NCI-H446 (cell line): ENCODE measurements around the gene RAB3C.
A peak's percentile ranks its signal among the peaks of the same experiment; 100 is the strongest.

Experiments used
- DNase-seq, 2 experiments: peaks; one replicate each; lab custom pipeline; 2025; lab: John Stamatoyannopoulos, UW

The RAB3C gene

DNA sequence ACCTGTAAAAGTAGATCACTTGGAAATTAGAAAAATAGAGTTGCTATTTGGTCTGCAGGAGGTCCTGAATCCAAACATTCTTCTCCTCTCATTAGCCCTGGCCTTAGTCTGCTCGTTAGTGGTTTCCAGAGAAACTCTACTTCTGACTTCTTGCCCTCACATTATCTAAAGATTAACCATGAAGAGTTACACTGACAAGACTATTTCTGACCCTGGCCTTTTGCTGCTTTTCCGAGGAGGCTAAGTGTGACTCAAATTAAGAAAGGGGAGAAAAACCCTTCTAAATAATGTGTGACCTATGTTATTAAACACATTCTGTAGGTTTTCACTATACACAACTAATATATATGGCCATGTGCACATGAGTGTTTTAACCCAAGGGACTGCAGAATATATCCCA lies 302.4 kb downstream of the RAB3C start:
- no peak for DNase-seq

DNA sequence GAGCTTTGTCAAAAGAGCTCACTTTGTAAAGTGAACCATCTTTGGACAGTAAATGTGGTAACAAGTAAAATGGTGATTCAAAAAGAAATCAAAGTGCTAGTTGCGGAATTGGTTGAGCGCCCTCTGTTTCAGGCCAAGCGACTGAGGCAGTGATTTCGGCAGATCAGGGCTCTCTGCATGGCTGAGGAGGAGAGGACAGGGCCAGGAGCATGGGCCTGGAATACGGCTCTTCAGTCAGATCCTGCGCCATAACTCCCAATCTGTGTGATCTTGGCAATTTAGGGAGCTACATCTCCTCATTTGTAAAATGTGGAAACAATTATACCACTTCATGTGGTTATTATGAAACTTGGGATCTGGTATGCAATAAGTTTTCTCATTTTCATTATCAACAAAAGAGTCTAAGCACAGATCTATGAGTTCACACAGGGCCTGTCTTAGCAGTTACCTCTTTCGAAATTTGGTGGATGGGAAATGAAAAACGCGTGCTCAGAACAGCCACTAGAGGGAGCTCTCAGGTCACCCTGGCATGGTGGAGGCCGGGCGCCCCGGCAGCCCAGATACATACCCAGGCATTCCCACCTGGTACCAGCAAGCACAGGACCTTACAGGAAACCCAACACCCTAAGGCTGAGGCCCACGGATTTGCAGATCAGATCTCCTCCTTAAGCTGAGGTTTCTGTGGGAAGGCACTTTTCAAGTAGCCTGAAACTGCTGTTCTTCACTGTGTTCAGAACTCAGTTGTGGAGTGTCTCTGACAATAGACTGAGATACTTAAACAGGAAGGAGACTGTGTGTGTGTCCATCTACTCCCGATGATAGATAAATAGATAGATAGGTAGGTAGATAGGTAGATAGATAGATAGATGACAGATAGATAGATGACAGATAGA lies 303.7 kb downstream of the RAB3C start:
- DNase-seq, result peak; percentile 30 to 76

DNA sequence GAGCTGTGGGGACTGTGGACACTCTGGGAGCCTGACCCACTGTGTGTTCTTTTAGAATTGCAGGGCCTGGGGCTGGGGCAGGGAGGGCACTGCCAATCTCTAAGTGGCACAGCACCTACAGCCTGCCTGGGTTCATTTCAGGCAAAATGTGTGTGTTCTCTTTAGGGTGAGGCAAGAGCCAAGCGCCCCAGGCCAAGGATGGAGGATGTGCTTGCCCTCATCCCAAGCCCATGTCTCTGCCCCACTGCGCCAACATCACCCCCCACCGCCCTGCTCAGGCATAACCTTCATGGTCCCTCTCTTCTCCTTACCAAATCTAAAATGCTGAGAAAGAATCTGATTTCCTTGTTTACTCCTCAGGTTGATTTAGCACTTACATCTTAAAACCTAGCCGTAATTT lies 304.4 kb downstream of the RAB3C start:
- DNase-seq, result no peak

DNA sequence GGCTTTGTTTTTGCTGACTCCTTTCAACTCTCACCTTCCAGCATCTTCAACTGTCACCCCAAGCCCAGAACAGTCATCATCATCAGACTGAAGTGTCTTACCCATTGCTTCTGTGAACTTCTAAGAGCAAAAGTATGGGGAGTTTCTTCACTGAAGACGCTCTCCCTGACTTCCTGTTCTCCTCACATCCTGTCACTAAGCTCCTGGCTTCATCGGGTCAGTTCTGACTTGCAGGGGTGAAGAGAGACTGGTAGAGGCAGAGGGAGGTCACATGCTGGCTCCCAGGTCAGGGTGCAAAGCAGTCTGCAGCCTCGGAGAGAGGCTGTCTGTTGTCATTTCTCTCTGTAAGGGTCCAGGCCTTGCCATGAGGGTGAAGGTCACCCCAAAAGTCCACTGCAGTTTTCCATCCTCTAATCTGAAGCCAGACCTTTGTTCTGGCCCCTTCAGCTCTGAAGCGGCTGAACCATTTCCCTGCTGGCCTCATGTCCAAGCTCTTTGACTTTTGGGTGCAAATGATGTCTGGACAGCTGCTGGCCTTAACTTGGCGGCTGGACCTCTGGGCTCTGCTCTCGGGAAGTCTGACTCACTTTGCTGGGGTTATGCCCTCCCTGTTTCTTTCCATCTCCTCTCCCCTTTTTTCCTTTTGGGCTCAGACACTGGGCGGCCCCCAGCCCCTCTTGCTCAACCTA lies 305.0 kb downstream of the RAB3C start:
- DNase-seq, result no peak

DNA sequence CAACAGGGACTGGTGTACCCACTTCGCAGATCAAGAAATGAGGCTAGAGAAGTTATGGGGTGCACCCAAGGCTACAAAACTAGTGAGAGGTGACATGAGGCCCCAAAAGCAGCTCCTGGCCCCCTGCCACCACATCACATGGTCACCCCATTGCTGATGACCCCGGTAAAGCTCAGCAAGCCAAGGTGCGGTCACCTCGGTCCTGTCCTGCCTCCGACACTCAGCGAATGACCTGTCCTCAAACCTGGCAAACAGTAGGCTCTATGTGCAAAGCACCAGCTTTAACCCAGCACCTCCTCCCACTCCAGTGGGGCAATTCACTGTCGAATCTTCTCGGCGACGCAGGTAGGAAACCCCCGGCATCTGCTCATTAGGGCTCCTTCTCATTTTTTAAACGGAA lies 307.4 kb downstream of the RAB3C start:
- no peak for DNase-seq

DNA sequence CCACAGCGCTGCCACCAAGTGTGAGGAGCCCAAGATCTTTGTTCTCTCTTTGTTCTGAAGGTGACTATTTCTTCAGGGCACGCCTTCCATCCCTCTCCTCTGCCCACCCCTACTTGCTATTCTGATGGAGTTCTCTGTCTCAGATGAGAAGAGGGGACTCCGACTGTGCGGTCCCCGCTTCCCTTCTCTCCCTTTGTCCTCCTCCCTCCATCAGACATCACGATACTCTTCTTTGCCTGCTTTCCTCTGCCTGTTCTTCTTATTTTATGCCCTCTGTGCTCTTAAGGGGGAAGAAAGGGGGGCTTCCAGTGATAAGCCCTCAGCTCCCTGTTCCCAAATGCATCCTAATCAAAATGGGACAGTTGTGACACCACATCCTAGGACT lies 307.8 kb downstream of the RAB3C start:
- DNase-seq, result no peak

DNA sequence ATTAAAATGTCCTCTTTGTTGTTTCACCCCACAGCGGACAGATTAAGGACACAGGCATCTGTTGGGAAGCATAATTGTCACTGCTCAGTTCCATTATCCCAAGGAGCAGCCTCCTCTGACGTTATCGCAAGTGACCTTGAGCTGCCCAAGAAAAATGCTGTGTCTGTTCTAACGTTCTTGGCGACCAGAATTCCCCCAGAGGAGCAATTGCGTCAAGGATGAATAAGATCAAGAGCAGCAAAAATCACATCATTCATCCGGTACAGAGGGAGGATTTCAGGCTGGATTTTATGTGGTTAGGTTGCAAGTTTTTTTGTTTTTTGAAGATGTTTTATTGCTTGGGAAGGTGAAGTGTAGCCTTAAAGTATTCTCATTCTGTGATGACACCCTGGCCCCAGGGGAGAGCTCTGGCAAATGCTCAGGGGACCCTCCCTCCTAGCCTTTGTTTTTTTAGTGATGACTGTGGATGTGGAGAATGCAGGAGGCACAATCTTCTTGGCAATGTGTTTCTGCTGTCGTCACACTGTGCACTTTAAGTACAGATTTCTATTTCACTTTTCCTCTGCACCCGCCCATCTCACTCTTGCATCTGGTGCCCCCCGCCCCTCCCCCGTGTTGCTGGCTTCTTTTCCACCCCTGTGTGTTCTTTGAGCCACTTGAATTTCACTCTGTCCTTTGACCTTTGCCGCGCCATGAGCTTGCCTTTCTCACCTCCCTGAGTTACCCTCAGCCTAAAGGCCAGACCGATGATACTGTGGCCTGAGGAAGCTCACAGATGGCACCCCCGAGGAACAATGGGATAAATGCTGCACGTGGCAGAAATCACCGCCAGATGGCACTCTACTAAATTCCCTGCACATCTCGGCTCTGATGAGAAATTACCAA lies 308.5 kb downstream of the RAB3C start:
- peak; percentile 62 to 85 for DNase-seq

DNA sequence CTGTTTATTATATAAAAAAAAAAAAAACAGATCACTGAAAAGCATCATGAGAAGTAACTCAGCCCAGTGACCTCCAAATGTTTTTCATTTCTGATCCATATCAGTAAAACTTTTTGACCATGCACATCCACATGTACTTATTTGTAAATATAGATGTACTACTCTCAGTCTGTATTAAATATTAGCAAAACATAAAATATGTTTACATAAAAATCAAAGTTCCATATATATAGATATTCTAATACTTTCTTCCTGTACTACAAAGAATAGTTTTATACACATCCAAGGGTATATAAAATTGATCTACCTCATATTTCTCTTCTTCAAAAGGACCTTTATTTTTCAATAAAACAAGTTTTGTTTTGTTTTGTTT lies 309.1 kb downstream of the RAB3C start:
- no peak for DNase-seq

DNA sequence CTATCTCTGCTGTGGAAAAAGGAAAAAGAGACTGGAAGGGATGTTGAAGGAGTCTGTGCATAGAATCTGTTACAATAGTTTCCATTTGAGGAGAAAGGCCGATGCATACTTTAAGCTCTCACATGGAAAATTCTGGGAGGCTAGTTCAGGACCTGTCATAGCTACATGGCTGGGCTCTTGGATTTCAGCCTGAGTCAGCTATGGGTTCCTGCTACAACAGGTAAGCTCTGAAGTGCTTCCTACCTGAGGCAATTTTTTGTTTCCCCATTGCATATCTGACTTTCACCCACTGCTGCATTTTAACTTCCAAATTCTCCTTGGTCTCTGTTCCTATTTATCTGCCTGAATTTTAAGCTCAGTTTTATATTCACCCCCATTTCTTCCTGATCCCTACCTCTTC lies 310.7 kb downstream of the RAB3C start:
- no peak for DNase-seq

DNA sequence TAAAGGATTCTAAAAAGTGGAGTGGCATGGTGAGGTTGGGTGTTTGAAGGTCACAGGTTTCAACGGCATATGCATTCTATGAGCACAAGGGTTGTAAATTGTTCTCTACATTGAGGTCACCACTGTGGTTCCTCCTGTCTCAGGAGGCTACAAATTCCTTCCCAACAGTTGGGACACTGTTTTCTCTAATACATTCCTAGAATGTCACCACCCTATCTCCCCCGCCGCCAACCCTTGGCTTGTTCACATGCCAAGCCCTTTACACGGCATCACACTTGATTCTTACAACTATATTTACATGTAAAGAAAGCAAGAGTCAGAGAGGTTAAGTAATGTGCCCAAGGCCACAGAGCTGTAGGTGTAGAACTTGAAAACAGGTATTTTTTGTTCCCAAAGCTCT lies 315.1 kb downstream of the RAB3C start:
- DNase-seq, result no peak

DNA sequence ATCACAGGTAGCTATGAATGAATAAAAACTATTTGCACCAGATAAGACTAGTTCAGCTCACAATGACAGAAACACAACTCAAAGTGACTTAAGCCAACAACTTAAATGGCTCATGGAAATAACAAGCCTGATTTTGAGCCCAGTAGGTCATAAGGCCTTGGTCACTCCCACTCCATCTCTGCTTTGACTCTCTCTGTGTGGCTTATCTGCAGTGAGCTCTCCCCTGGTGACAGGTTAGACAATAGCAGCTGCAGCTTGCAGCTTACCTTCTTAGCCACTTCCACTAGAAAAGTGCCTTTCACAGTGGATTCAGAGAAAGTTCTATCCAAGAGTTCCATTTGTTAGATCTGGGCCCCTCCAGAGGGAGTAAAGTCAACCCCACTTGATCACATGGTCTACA lies 315.7 kb downstream of the RAB3C start:
- DNase-seq, result no peak

DNA sequence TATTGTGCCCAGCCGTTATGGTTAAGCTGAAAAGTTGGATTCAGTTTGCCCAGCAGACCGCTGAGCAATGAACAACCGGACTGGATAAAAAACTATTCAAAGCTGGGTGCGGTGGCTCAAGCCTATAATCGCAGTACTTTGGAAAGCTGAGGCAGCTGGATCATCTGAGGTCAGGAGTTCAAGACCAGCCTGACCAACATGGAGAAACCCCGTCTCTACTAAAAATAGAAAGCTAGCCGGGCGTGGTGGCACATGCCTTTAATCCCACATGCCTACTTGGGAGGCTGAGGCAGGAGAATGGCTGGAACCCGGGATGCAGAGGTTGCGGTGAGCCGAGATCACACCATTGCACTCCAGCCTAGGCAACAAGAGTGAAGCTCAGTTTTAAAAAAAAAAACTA lies 318.4 kb downstream of the RAB3C start:
- DNase-seq, result no peak

DNA sequence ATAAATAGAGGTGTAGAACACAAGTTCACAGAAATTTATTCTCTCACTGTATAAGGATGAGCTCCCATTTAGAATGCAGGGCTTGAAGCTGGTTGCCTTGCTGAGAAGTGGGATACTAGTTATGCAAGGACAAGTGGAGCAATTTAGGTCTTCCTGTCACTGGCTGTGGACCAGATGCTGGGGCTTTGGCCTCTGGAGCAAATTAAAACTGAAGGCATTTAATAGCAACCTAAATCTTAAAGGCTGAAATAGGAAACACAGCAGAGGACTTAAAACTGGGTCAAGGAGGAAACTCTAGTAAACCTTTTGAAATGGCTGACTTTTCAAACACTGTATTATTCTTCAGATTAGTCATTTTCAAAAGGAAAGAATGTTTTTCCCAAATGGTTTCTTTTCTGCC lies 319.4 kb downstream of the RAB3C start:
- no peak for DNase-seq

DNA sequence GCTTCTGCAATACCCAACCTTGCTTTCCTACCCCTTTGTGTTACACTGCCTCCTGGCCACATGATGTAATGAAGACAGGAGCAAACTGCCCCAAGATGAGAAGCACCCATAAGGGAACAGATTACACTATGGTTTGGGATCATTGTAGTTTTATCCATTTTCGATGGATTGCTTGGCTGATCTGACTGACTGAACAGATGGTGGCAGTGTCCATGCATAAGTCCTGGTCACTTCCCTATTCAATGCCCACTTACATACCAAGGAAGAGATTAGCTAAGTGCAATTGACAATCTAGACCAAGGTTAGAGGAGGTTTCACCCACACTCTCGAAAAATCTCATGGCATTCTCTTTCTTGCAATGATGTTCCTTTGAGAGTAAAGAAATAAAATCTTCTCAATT lies 319.9 kb downstream of the RAB3C start:
- no peak for DNase-seq

DNA sequence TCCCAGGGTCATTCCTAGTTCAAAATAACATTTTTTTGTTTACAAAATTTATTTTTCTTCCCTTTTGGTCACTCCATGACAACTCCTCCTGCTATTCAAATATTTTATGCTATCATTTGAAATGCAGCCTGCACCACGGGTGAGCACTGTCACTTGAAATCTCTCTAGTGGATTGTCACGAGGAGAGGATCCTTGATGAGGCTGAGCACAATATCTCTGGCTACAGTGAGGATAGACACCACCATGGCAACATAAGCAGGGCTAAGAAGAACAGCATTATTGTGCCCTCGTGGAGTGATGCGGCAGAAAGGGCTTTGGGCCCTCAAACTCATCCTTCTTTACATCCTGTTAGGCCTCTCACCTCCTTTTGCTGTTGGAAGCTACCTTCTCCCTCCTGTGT lies 321.9 kb downstream of the RAB3C start:
- DNase-seq, result no peak

DNA sequence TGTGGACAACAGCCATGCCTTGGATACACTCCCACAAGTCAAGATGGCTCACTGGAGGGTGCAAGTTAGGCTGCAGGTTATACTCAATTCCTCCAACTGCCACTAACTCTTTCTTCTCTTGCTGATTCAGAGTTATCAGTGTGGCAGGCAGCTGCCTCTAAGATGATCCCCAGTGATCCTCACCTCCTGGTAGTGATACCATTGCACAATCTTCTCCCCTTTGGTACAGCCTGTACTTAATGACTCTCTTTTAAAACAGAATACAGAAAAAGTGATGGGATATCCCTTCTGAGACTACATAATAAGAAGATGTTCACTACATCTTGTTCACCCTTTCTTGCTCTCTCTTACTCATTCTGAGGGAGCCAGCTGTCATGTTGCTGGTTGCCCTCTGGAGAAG lies 323.1 kb downstream of the RAB3C start:
- DNase-seq, result no peak
